ENCODE results near the gene RFC2.

DNA sequence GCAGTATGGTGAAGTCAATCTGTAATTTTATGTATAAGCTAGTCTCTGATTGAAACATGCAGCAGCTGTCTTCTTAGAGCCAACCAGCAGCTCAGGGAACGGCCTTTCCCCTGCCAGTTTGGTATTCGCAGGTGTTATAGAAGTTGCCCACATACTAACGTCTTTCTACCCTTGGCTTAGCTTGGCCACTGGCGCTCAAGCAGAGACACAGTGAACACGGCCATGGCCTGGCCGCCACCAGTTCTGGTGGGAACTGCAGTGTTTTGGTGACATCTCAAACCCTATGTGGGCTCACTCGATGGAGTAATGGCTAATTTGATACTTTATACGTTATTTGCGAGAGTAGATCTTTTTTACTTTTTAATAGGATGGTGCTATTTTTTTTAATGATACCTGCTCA, 63.0 kb downstream of the RFC2 start:
- TF ChIP-seq CTCF (conservative IDR thresholded peaks at IDR 0.05 in 1 of 2, IDR thresholded peaks at IDR 0.05 in 1 of 2; ENCODE audit: low read depth in 1 of 2, low read length in 2 of 2) (no peak), EZH2 (IDR thresholded peaks at IDR 0.05; ENCODE audit: low read length, missing control alignments) (no peak)
